ENCODE results near the gene TMEM169.

The TMEM169 gene

GRCh38 chr2:216081487-216082116 is at the start of gene TMEM169, which contains the start of gene PECR:
TMEM169 (plus strand) TSS chr2:216081919; CDS start chr2:216095964, 14,045 bp downstream.
PECR (minus strand) TSS chr2:216081809; CDS start chr2:216081741, 68 bp downstream.
- Histone ChIP-seq H3K36me3 (ENCODE audit: insufficient read depth, low read length) (no peaks in the 10 kb centered on the region), H3K9me3 (ENCODE audit: low read length) (no peaks in the 10 kb centered on the region), H3K27ac (ENCODE audit: low read depth, low read length) (peak within 1 kb of the TSS; percentile 55), H3K27me3 (ENCODE audit: control insufficient read depth in 1 of 2, insufficient read depth in 2 of 2, low read length in 2 of 2) (no peaks in the 10 kb centered on the region), H3K9ac (ENCODE audit: low read length) (peak within 1 kb of the TSS; percentile 57), H3K4me1 (ENCODE audit: insufficient read depth, low read length) (no peaks in the 10 kb centered on the region), H3K4me3 (ENCODE audit: low read depth in 1 of 2, low read length in 2 of 2) (peak within 1 kb of the TSS; percentile 62 to 84)

GRCh38 chr2:216031960-216032689 is 49.6 kb upstream of the TMEM169 start:
- Histone ChIP-seq H3K27ac (ENCODE audit: low read depth, low read length) (no peak overlapping the region), H3K9me3 (ENCODE audit: low read length) (no peaks in the 10 kb centered on the region), H3K9ac (ENCODE audit: low read length) (no peak overlapping the region), H3K36me3 (ENCODE audit: insufficient read depth, low read length) (peaks cover 14% of the 10 kb centered on the region), H3K4me3 (ENCODE audit: low read depth in 1 of 2, low read length in 2 of 2) (no peak overlapping the region), H3K27me3 (ENCODE audit: control insufficient read depth in 1 of 2, insufficient read depth in 2 of 2, low read length in 2 of 2) (no peaks in the 10 kb centered on the region), H3K4me1 (ENCODE audit: insufficient read depth, low read length) (no peaks in the 10 kb centered on the region)

GRCh38 chr2:216033403-216033802 is 48.3 kb upstream of the TMEM169 start:
- H3K4me3 ChIP-seq (ENCODE audit: low read depth in 1 of 2, low read length in 2 of 2): no peak overlapping the region
- H3K36me3 ChIP-seq (ENCODE audit: insufficient read depth, low read length): peaks cover 14% of the 10 kb centered on the region
- H3K27ac ChIP-seq (ENCODE audit: low read depth, low read length): no peak overlapping the region
- no peaks in the 10 kb centered on the region for H3K4me1 ChIP-seq (ENCODE audit: insufficient read depth, low read length)
- no peaks in the 10 kb centered on the region for H3K9me3 ChIP-seq (ENCODE audit: low read length)
- no peaks in the 10 kb centered on the region for H3K27me3 ChIP-seq (ENCODE audit: control insufficient read depth in 1 of 2, insufficient read depth in 2 of 2, low read length in 2 of 2)
- no peak overlapping the region for H3K9ac ChIP-seq (ENCODE audit: low read length)

- Histone ChIP-seq H3K4me1 (ENCODE audit: insufficient read depth, low read length) (no peaks in the 10 kb centered on the region), H3K36me3 (ENCODE audit: insufficient read depth, low read length) (peaks cover 14% of the 10 kb centered on the region), H3K9ac (ENCODE audit: low read length) (no peak overlapping the region), H3K9me3 (ENCODE audit: low read length) (no peaks in the 10 kb centered on the region), H3K27ac (ENCODE audit: low read depth, low read length) (no peak overlapping the region), H3K27me3 (ENCODE audit: control insufficient read depth in 1 of 2, insufficient read depth in 2 of 2, low read length in 2 of 2) (no peaks in the 10 kb centered on the region), H3K4me3 (ENCODE audit: low read depth in 1 of 2, low read length in 2 of 2) (no peak overlapping the region)
These were observed 47.7 kb upstream of the TMEM169 start for GRCh38 chr2:216034065-216034464.

GRCh38 chr2:216039918-216040317 is 41.8 kb upstream of the TMEM169 start:
- no peaks in the 10 kb centered on the region for H3K27me3 ChIP-seq (ENCODE audit: control insufficient read depth in 1 of 2, insufficient read depth in 2 of 2, low read length in 2 of 2)
- H3K4me1 ChIP-seq (ENCODE audit: insufficient read depth, low read length): no peaks in the 10 kb centered on the region
- no peak overlapping the region for H3K27ac ChIP-seq (ENCODE audit: low read depth, low read length)
- no peak overlapping the region for H3K4me3 ChIP-seq (ENCODE audit: low read depth in 1 of 2, low read length in 2 of 2)
- no peaks in the 10 kb centered on the region for H3K9me3 ChIP-seq (ENCODE audit: low read length)
- H3K9ac ChIP-seq (ENCODE audit: low read length): no peak overlapping the region
- H3K36me3 ChIP-seq (ENCODE audit: insufficient read depth, low read length): no peaks in the 10 kb centered on the region

GRCh38 chr2:216041438-216041837 is 40.3 kb upstream of the TMEM169 start:
- Histone ChIP-seq H3K36me3 (ENCODE audit: insufficient read depth, low read length) (no peaks in the 10 kb centered on the region), H3K9me3 (ENCODE audit: low read length) (no peaks in the 10 kb centered on the region), H3K27me3 (ENCODE audit: control insufficient read depth in 1 of 2, insufficient read depth in 2 of 2, low read length in 2 of 2) (no peaks in the 10 kb centered on the region), H3K4me3 (ENCODE audit: low read depth in 1 of 2, low read length in 2 of 2) (no peak overlapping the region), H3K27ac (ENCODE audit: low read depth, low read length) (no peak overlapping the region), H3K9ac (ENCODE audit: low read length) (no peak overlapping the region), H3K4me1 (ENCODE audit: insufficient read depth, low read length) (no peaks in the 10 kb centered on the region)

- Histone ChIP-seq H3K4me1 (ENCODE audit: insufficient read depth, low read length) (no peaks in the 10 kb centered on the region), H3K9me3 (ENCODE audit: low read length) (no peaks in the 10 kb centered on the region), H3K9ac (ENCODE audit: low read length) (no peak overlapping the region), H3K36me3 (ENCODE audit: insufficient read depth, low read length) (peaks cover 3% of the 10 kb centered on the region), H3K27ac (ENCODE audit: low read depth, low read length) (no peak overlapping the region), H3K4me3 (ENCODE audit: low read depth in 1 of 2, low read length in 2 of 2) (no peak overlapping the region), H3K27me3 (ENCODE audit: control insufficient read depth in 1 of 2, insufficient read depth in 2 of 2, low read length in 2 of 2) (no peaks in the 10 kb centered on the region)
These were observed 37.8 kb upstream of the TMEM169 start for GRCh38 chr2:216043949-216044348.

GRCh38 chr2:216044883-216045486 is 36.7 kb upstream of the TMEM169 start:
- H3K27ac ChIP-seq (ENCODE audit: low read depth, low read length): no peak overlapping the region
- H3K4me1 ChIP-seq (ENCODE audit: insufficient read depth, low read length): no peaks in the 10 kb centered on the region
- no peaks in the 10 kb centered on the region for H3K27me3 ChIP-seq (ENCODE audit: control insufficient read depth in 1 of 2, insufficient read depth in 2 of 2, low read length in 2 of 2)
- no peaks in the 10 kb centered on the region for H3K9me3 ChIP-seq (ENCODE audit: low read length)
- H3K36me3 ChIP-seq (ENCODE audit: insufficient read depth, low read length): peaks cover 4% of the 10 kb centered on the region
- H3K4me3 ChIP-seq (ENCODE audit: low read depth in 1 of 2, low read length in 2 of 2): no peak overlapping the region
- H3K9ac ChIP-seq (ENCODE audit: low read length): no peak overlapping the region

GRCh38 chr2:216047397-216047796 is 34.3 kb upstream of the TMEM169 start:
- no peaks in the 10 kb centered on the region for H3K27me3 ChIP-seq (ENCODE audit: control insufficient read depth in 1 of 2, insufficient read depth in 2 of 2, low read length in 2 of 2)
- no peaks in the 10 kb centered on the region for H3K4me1 ChIP-seq (ENCODE audit: insufficient read depth, low read length)
- H3K9ac ChIP-seq (ENCODE audit: low read length): no peak overlapping the region
- no peak overlapping the region for H3K4me3 ChIP-seq (ENCODE audit: low read depth in 1 of 2, low read length in 2 of 2)
- H3K36me3 ChIP-seq (ENCODE audit: insufficient read depth, low read length): peaks cover 4% of the 10 kb centered on the region
- H3K9me3 ChIP-seq (ENCODE audit: low read length): no peaks in the 10 kb centered on the region
- no peak overlapping the region for H3K27ac ChIP-seq (ENCODE audit: low read depth, low read length)

GRCh38 chr2:216049452-216049851 is 32.3 kb upstream of the TMEM169 start:
- no peaks in the 10 kb centered on the region for H3K27me3 ChIP-seq (ENCODE audit: control insufficient read depth in 1 of 2, insufficient read depth in 2 of 2, low read length in 2 of 2)
- no peak overlapping the region for H3K9ac ChIP-seq (ENCODE audit: low read length)

GRCh38 chr2:216051350-216051749 is 30.4 kb upstream of the TMEM169 start:
- H3K27me3 ChIP-seq (ENCODE audit: control insufficient read depth in 1 of 2, insufficient read depth in 2 of 2, low read length in 2 of 2): no peaks in the 10 kb centered on the region

More at GRCh38 chr2:216049452-216049851, 32.3 kb upstream of the TMEM169 start:
- H3K36me3 ChIP-seq (ENCODE audit: insufficient read depth, low read length): peaks cover 4% of the 10 kb centered on the region
- no peaks in the 10 kb centered on the region for H3K4me1 ChIP-seq (ENCODE audit: insufficient read depth, low read length)
- no peaks in the 10 kb centered on the region for H3K9me3 ChIP-seq (ENCODE audit: low read length)
- no peak overlapping the region for H3K27ac ChIP-seq (ENCODE audit: low read depth, low read length)
- no peak overlapping the region for H3K4me3 ChIP-seq (ENCODE audit: low read depth in 1 of 2, low read length in 2 of 2)

More at GRCh38 chr2:216051350-216051749, 30.4 kb upstream of the TMEM169 start:
- no peaks in the 10 kb centered on the region for H3K9me3 ChIP-seq (ENCODE audit: low read length)
- H3K27ac ChIP-seq (ENCODE audit: low read depth, low read length): no peak overlapping the region
- H3K4me1 ChIP-seq (ENCODE audit: insufficient read depth, low read length): no peaks in the 10 kb centered on the region
- peaks cover 4% of the 10 kb centered on the region for H3K36me3 ChIP-seq (ENCODE audit: insufficient read depth, low read length)
- H3K9ac ChIP-seq (ENCODE audit: low read length): no peak overlapping the region
- no peak overlapping the region for H3K4me3 ChIP-seq (ENCODE audit: low read depth in 1 of 2, low read length in 2 of 2)

Data from muscle layer of colon (tissue), 2 donors.